ENCODE results near the gene KNDC1.

DNA sequence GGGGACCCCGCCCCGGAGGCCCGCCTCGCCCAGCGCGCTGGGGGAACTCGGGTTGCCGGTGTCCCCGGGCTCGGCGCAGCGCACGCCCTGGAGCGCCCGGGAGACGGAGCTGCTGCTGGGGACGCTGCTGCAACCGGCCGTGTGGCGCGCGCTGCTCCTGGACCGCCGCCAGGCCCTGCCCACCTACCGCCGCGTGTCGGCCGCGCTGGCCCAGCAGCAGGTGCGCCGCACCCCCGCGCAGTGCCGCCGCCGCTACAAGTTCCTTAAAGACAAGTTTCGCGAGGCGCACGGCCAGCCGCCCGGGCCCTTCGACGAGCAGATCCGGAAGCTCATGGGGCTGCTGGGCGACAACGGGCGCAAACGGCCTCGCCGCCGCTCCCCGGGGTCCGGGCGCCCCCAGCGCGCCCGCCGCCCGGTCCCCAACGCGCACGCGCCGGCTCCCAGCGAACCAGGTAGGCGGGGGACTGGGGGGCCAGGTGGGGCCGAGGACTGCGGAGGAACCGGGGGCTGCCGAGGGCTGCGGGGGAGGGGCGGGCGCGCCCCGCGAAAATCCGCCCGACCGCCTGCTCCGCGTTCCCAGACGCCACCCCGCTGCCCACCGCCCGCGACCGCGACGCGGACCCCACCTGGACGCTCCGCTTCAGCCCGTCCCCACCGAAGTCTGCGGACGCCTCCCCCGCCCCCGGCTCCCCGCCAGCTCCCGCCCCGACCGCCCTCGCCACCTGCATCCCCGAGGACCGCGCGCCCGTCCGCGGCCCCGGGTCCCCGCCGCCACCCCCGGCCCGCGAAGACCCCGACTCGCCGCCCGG lies 70.6 kb downstream of the KNDC1 start:
- TF ChIP-seq, protein P1, sequence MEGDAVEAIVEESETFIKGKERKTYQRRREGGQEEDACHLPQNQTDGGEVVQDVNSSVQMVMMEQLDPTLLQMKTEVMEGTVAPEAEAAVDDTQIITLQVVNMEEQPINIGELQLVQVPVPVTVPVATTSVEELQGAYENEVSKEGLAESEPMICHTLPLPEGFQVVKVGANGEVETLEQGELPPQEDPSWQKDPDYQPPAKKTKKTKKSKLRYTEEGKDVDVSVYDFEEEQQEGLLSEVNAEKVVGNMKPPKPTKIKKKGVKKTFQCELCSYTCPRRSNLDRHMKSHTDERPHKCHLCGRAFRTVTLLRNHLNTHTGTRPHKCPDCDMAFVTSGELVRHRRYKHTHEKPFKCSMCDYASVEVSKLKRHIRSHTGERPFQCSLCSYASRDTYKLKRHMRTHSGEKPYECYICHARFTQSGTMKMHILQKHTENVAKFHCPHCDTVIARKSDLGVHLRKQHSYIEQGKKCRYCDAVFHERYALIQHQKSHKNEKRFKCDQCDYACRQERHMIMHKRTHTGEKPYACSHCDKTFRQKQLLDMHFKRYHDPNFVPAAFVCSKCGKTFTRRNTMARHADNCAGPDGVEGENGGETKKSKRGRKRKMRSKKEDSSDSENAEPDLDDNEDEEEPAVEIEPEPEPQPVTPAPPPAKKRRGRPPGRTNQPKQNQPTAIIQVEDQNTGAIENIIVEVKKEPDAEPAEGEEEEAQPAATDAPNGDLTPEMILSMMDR (optimal IDR thresholded peaks at IDR 0.05 in 1 of 3, IDR thresholded peaks at IDR 0.05 in 1 of 3, conservative IDR thresholded peaks at IDR 0.05 in 1 of 3; ENCODE audit: extremely low read depth in 1 of 3, insufficient read depth in 2 of 3, low read length in 3 of 3), result no peak
- TF ChIP-seq EZH2 (IDR thresholded peaks at IDR 0.05; ENCODE audit: low read length), result peak; percentile 75
